GM12874 (cell line): ENCODE results near the gene SLC16A13.

Experiments used
- CTCF ChIP-seq: IDR thresholded peaks from 2 replicates; pipeline ENCODE4 v1.5.1; 2011; ENCODE audit warnings: low read depth, mild to moderate bottlenecking, control low read depth, low read length, moderate library complexity; ENCODE audit not compliant: insufficient read depth

Gene SLC16A13

GRCh38 chr17:7048968-7049367 lies 13.2 kb downstream of the SLC16A13 start:
- TF ChIP-seq CTCF: no peak

GRCh38 chr17:7056386-7056785 lies 20.6 kb downstream of the SLC16A13 start:
- TF ChIP-seq CTCF: no peak

GRCh38 chr17:7058831-7059447 lies 23.1 kb downstream of the SLC16A13 start:
- TF ChIP-seq CTCF: no peak

- no peak for TF ChIP-seq CTCF
Observed at GRCh38 chr17:7060165-7060891, 24.5 kb downstream of the SLC16A13 start.

- no peak for TF ChIP-seq CTCF
Observed at GRCh38 chr17:7063518-7064094, 27.8 kb downstream of the SLC16A13 start.

GRCh38 chr17:7064261-7064660 lies 28.4 kb downstream of the SLC16A13 start:
- TF ChIP-seq CTCF: no peak

- TF ChIP-seq CTCF: no peak
Observed at GRCh38 chr17:7067198-7067597, 31.4 kb downstream of the SLC16A13 start.
